HG02840 (cell line): ENCODE measurements around the gene LTN1.
A peak's percentile ranks its signal among the peaks of the same experiment; 100 is the strongest.
"Not testable (repeated sequence)": the region's sequence is repeated elsewhere in the genome, so short reads cannot be mapped to it uniquely, and the experiment has no call there.

ENCODE experiments used
- ATAC-seq: cut with Tn5 transposase; IDR thresholded peaks from one replicate; pipeline ENCODE4 v1.9.1; 2021; ENCODE audit warnings: mild to moderate bottlenecking, moderate library complexity, moderate number of reproducible peaks; ENCODE audit not compliant: unreplicated experiment, low FRiP score

The LTN1 gene, protein sequence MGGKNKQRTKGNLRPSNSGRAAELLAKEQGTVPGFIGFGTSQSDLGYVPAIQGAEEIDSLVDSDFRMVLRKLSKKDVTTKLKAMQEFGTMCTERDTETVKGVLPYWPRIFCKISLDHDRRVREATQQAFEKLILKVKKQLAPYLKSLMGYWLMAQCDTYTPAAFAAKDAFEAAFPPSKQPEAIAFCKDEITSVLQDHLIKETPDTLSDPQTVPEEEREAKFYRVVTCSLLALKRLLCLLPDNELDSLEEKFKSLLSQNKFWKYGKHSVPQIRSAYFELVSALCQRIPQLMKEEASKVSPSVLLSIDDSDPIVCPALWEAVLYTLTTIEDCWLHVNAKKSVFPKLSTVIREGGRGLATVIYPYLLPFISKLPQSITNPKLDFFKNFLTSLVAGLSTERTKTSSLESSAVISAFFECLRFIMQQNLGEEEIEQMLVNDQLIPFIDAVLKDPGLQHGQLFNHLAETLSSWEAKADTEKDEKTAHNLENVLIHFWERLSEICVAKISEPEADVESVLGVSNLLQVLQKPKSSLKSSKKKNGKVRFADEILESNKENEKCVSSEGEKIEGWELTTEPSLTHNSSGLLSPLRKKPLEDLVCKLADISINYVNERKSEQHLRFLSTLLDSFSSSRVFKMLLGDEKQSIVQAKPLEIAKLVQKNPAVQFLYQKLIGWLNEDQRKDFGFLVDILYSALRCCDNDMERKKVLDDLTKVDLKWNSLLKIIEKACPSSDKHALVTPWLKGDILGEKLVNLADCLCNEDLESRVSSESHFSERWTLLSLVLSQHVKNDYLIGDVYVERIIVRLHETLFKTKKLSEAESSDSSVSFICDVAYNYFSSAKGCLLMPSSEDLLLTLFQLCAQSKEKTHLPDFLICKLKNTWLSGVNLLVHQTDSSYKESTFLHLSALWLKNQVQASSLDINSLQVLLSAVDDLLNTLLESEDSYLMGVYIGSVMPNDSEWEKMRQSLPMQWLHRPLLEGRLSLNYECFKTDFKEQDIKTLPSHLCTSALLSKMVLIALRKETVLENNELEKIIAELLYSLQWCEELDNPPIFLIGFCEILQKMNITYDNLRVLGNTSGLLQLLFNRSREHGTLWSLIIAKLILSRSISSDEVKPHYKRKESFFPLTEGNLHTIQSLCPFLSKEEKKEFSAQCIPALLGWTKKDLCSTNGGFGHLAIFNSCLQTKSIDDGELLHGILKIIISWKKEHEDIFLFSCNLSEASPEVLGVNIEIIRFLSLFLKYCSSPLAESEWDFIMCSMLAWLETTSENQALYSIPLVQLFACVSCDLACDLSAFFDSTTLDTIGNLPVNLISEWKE (N-terminal part only)

DNA sequence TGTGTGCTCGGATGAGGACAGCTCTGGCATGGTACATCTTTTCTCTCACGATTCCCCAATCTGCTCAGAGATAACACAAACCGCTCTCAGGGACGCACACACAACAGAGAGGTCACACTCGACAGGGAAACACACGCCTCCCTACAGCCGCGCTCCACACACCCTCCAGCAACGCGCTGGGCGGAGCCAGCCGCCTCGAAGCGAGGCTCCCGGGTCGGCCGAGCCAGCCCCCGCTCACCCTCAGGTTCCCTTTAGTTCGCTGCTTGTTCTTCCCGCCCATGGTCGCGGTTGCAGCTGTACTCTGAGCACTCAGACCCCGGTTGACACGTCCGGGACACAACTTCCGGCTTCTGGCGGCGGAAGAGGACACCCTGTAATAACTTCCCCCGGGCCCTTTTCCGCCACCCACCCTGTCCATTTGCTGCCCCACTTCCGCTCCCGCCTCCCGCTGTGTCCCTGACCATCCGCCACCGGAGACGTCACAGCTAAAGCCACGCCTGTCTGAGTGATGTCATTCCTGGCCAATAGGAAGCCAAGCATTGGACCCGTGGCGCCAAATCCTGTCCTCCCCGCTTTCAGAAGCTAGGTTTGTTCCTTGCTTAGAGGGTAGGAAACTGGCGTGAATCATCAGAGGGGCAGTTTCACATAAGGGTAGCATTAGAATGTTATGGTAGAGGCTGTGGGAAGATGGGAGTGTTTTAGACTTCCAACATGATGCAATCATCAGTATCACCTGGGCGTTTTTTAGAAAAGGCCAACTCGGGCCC lies at the start of gene LTN1:
Gene LTN1, minus strand, starts transcription at position 352 of the 767 bp plus-strand sequence. Its CDS starts 72 bp downstream, at position 280.
- ATAC-seq = peak; percentile 99

DNA sequence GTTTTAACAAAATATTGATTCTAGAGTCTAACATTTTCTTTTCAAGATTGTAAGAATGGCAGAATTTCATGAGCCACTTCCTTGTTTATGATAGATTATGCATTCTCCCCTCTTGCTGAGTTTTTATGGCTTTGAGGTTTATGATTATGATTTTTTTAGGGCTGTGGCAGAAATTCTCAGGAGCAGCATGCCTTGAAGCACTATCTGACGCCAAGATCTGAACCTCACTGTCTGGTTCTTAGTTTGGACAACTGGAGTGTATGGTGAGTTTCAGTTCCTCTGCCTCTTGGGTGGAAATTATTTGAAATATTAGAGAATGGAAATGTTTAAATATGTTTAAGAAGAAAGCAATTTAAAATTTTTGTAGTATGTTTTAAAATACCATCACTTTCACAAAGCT lies 42.0 kb upstream of the LTN1 start:
- ATAC-seq = no peak

DNA sequence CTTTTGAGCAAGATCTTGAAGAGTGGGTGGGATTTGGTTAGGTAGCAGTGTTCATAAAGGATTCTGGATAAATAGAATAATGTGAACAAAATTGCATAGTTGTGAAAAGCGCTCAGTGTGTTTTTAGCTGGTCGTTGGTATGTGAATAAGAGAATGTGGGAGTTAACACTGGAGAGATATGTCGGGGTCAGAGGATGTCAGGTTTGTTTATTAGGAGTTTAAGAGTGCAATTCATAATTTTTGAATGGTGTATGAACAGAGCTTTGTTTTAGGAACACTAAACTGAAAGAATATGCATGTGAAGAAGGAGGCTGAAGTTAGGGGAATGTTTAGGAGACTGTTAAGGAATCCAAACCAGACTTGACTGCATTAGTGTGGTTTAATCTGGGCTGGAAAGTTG lies 41.2 kb upstream of the LTN1 start:
- no peak for ATAC-seq

DNA sequence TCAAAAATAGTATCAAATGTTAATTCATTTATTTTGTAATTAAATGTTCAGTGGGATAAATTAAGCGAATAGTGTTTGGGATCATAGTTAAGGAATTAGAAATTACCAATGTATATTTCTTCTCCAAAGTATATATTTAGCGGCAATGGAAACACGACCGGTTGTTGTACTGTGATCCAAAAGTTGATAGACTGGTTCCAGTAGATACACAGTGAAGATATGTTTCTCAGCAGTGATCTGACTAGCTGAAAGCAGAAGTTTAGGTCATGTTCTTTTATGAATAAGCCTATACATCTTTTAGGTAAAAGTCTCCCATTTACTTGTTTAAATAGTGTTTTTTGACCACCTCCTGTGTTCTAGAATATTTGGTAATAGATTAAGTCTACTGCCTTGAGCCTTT lies 40.6 kb upstream of the LTN1 start:
- ATAC-seq = no peak

GRCh38 chr21:29030909-29031308 lies 38.2 kb upstream of the LTN1 start:
- ATAC-seq = no peak

GRCh38 chr21:29029524-29029923 lies 36.8 kb upstream of the LTN1 start:
- ATAC-seq = no peak

- ATAC-seq = no peak
Observed at GRCh38 chr21:29025328-29025713, 32.6 kb upstream of the LTN1 start.

- ATAC-seq = peak; percentile 99
Observed at GRCh38 chr21:29024474-29025327, 32.0 kb upstream of the LTN1 start, which contains the start of gene USP16. TSS of gene USP16 (plus strand) at chr21:29024668. CDS start at chr21:29027914, 3,246 bp downstream.

DNA sequence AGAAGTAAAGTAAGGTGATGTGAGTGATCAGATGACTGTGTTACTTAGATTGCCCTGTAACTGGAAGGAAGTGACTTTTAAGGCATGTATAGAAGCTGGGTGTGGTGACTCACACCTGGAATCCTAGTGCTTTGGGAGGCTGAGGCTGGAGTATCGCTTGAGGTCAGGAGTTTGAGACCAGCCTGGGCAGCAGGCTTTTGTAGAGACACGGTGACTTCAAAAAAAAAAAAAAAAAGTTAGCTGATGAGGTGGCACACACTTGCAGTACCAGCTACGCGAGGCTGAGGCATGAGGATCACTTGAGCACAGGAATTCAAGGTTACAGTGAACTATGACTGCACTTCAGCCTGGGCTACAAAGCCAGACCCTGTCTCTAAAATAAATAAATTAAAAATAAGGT lies 29.5 kb upstream of the LTN1 start:
- no peak for ATAC-seq

DNA sequence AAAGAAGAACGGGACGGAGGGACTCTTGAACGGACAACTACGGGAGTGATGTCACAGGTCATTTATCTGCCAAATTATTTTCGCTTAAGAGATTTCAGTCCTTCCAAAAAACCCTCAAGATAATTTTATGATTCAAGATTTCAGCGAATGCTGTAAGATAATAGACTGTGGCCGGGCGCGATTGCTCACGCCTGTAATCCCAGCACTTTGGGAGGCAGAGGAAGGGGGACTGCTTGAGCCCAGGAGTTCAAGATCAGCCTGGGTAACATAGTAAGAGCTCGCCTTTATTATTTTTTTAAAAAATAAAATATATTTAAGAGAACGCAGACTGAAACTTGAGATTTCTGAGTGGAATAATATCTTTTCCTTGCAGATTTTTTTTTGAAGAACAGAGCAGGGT lies 25.9 kb upstream of the LTN1 start:
- peak; percentile 7 for ATAC-seq

DNA sequence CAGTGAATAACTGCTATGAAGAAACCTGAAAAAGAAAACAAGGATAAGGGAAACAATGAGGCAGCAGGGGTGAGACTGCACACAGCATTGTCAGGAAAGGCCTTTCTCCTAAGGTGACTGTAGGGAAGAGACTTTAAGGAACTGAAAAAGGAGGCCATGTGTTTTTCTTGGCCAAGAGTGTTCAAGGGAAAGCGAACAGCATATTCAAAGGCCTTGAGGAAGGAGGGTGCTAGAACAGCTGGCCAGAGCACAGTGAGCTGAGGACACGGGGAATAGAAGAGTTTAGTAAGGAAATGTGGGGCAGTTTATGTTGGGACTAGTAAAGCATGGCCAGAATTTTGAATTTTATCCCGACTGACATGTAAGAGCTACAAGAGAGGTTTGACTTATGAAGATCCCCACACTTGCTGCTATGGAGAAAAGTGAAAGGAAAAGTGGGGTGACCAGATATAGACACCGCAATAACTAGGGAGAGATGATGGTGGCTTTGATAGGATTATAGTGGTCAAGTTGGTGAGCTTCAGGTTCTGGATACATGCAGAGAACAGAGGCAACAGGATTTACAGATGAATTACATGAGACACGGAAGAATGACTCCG lies 25.1 kb upstream of the LTN1 start:
- ATAC-seq = no peak

DNA sequence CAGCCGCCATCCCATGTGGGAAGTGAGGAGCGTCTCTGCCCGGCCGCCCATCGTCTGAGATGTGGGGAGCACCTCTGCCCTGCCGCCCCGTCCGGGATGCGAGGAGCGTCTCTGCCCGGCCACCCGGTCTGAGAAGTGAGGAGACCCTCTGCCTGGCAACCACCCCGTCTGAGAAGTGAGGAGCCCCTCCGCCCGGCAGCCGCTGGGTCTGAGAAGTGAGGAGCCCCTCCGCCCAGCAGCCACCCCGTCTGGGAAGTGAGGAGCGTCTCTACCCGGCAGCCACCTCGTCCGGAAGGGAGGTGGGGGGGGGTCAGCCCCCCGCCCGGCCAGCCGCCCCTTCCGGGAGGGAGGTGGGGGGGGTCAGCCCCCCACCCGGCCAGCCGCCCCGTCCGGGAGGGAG lies 18.6 kb upstream of the LTN1 start:
- not testable (repeated sequence) for ATAC-seq

GRCh38 chr21:29008367-29008766 lies 15.7 kb upstream of the LTN1 start:
- no peak for ATAC-seq

DNA sequence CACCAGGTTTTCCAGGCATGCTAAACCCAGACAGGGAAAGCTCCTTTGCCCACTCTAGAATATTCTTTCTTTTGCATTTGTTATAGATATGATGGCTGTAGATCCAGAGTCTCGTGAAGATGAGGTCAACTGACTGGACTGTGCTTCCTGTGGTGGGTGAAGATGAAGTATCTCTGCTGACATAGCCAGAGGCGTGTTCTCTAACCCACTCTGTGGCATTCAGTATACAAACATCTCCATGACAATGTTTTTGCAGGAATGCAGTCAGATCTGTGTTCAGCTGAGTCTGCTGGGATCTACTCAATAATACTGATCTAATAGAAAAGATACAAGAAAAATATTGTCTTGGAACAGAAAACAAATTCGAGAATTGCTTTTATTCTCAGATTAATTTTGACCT lies 15.1 kb upstream of the LTN1 start:
- ATAC-seq = no peak

DNA sequence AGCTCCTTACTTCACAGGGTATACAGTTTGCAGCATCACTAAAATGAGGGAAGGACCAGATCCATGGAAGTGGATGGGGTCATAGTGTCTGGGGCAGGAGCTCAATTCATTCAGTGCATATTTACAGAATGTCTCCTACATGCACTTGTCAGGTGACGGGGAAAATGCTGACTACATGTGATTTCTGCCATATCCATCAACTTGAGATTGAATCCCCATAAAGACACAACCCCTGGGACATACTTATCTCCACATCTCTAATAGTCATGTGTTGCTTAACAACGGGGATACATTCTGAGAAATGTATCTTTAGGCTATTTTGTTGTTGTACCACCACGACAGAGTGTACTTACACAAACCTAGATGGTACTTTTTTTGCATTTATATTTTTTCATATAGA lies 14.5 kb upstream of the LTN1 start:
- no peak for ATAC-seq

DNA sequence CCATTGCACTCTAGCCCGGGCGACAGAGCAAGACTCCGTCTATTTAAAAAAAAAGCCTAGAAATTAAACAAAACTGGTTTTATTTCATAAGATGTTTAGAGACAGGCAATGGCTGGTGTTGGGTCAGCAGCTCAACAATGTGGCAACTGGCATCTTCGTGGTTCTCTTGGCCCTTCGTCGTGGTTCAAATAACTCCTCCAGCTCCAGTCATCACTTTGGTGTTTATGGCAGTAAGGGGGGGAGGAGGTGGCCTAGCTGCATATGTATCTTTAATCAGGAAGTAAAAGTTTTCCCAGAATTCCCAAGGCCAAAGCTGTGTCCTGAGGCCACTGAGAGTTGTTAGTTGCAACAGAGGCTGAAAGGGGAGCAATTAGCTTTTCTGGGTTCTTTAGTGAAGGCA lies 13.0 kb upstream of the LTN1 start:
- ATAC-seq = no peak

- ATAC-seq = peak; percentile 99
Observed at GRCh38 chr21:29002442-29003144, 9.9 kb upstream of the LTN1 start.

DNA sequence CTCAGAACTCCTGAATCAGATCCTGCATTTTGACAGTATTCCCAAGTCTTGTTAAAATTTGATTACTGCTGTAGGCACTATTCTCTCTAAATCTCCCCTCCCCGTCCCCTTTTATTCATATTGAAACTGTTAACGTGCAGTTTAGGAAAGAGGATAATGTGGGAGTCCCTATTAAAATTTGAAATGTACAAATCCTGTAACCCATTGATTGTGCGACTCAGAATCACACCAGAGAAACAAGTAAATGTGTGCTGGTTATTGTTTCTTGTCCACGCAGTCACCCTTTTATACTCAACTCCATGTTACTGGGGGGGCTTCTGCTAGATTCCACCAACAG lies 584 bp upstream of the LTN1 start:
- no peak for ATAC-seq
